Fibroblast of lung (primary cell): ENCODE results near the gene STOM. TPM values are rescaled to one million over a fixed set of nuclear protein-coding genes. Genes with fewer than 3 reads are reported as not detected.

ENCODE experiments used
- DNase-seq, 2 donors: peaks; one replicate each; pipeline versions ENCODE4 v3.0.0 to v3.0.0-alpha.2; 2010; ENCODE audit warnings: low read depth in 2 of 2
- H2AFZ ChIP-seq: 2 replicates; pipeline ENCODE4 v1.5.1; 2012; ENCODE audit warnings: low read length, control low read depth, inconsistent platforms
- H3K27ac ChIP-seq: 2 replicates; pipeline ENCODE4 v1.5.1; 2011; ENCODE audit warnings: low read length, control low read depth; ENCODE audit not compliant: insufficient read depth
- H3K27me3 ChIP-seq: 2 replicates; pipeline ENCODE4 v1.5.1; 2011; ENCODE audit warnings: mild to moderate bottlenecking, low read length; ENCODE audit not compliant: control insufficient read depth, insufficient read depth
- H3K36me3 ChIP-seq: 2 replicates; pipeline ENCODE4 v1.5.1; 2011; ENCODE audit warnings: low read length; ENCODE audit not compliant: control insufficient read depth, insufficient read depth
- H3K4me1 ChIP-seq: 2 replicates; pipeline ENCODE4 v1.5.1; 2011; ENCODE audit warnings: low read length; ENCODE audit not compliant: control insufficient read depth, insufficient read depth; ENCODE audit errors: extremely low read depth
- H3K4me2 ChIP-seq: 2 replicates; pipeline ENCODE4 v1.5.1; 2011; ENCODE audit warnings: low read length, control low read depth; ENCODE audit not compliant: insufficient read depth; ENCODE audit errors: extremely low read depth
- H3K4me3 ChIP-seq, 4 experiments: fragments of 200-600 bp in 1 of 4; sonication (generic) in 1 of 4; replicated peaks in 1 of 4; 2 replicates each; pipeline ENCODE4 v1.5.1; 2011 to 2016; ENCODE audit warnings: low read length in 4 of 4, low read depth in 3 of 4, mild to moderate bottlenecking in 3 of 4, control low read depth in 2 of 4, inconsistent platforms in 1 of 4, mixed read lengths in 1 of 4; ENCODE audit not compliant: insufficient read depth in 1 of 4; ENCODE audit errors: control extremely low read depth in 1 of 4
- H3K79me2 ChIP-seq: 2 replicates; pipeline ENCODE4 v1.5.1; 2012; ENCODE audit warnings: mild to moderate bottlenecking, low read length, inconsistent platforms; ENCODE audit not compliant: control insufficient read depth, insufficient read depth
- H3K9ac ChIP-seq: 2 replicates; pipeline ENCODE4 v1.5.1; 2011; ENCODE audit warnings: mild to moderate bottlenecking, low read length, control low read depth; ENCODE audit not compliant: insufficient read depth
- H3K9me3 ChIP-seq: 2 replicates; pipeline ENCODE4 v1.5.1; 2012; ENCODE audit warnings: low read depth, low read length; ENCODE audit not compliant: control insufficient read depth, insufficient read depth
- H4K20me1 ChIP-seq: 2 replicates; pipeline ENCODE4 v1.5.1; 2011; ENCODE audit warnings: low read length; ENCODE audit not compliant: control insufficient read depth, insufficient read depth; ENCODE audit errors: extremely low read depth
- EZH2 ChIP-seq: IDR thresholded peaks from 2 replicates; pipeline ENCODE4 v1.5.1; 2012; ENCODE audit warnings: low read length, control low read depth, mild to moderate bottlenecking; ENCODE audit errors: missing control alignments
- polyA plus RNA-seq, 2 donors: library from polyadenylated mRNA; depleted of rRNA in 1 of 2; stranded (reverse) in 1 of 2; unstranded in 1 of 2; fragments of >200 nt; gene quantifications; 2 replicates each; pipeline ENCODE4 v1.2.1, GENCODE V29; 2011 to 2012; ENCODE audit warnings: missing spikeins in 1 of 2
- total RNA-seq: library from RNA; depleted of rRNA; stranded (reverse); fragments of >200 nt; gene quantifications from 2 replicates; pipeline ENCODE4 v1.2.1, GENCODE V29; 2014
- TF ChIP-seq, protein P1 (sequence below), 2 donors: IDR thresholded peaks in 1 of 2; conservative IDR thresholded peaks in 1 of 2; 1 replicate in 1 of 2; 2 replicates in 1 of 2; pipeline ENCODE4 v1.5.1; 2011 to 2012; ENCODE audit warnings: low read length in 2 of 2, control low read depth in 1 of 2, inconsistent platforms in 1 of 2, low read depth in 1 of 2, mild to moderate bottlenecking in 1 of 2

Gene STOM
- total and polyA plus RNA-seq, 2 donors (not counting 1 experiment from before 2014, with no cell fraction given) = 248 to 536 TPM

DNA sequence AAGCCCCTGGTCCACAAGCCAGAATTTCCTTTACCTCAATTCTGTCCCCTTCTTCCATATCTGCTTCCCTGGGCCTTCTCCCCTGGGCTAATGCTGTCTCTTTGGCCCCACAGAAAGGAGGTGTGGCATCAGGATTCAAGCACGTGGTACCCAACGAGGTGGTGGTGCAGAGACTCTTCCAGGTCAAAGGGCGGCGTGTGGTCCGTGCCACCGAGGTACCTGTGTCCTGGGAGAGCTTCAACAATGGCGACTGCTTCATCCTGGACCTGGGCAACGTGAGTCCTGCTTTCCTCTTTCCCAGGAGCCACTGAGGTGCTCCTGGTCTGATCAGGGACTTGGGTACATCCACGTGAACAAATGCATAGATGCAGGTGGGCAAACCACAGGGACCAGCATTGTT, 59.5 kb downstream of the STOM start:
- Histone ChIP-seq H3K36me3 (peaks cover 29% of the 10 kb centered on the region), H3K9me3 (no peaks in the 10 kb centered on the region), H3K27ac (no peak overlapping the region), H3K79me2 (no peaks in the 10 kb centered on the region), H4K20me1 (no peaks in the 10 kb centered on the region), H3K9ac (no peak overlapping the region), H3K4me3 (no peak overlapping the region), H3K4me2 (no peak overlapping the region), H3K4me1 (no peaks in the 10 kb centered on the region), H3K27me3 (no peaks in the 10 kb centered on the region), H2AFZ (no peak overlapping the region)
- no peak for TF ChIP-seq EZH2
- TF ChIP-seq, protein P1, sequence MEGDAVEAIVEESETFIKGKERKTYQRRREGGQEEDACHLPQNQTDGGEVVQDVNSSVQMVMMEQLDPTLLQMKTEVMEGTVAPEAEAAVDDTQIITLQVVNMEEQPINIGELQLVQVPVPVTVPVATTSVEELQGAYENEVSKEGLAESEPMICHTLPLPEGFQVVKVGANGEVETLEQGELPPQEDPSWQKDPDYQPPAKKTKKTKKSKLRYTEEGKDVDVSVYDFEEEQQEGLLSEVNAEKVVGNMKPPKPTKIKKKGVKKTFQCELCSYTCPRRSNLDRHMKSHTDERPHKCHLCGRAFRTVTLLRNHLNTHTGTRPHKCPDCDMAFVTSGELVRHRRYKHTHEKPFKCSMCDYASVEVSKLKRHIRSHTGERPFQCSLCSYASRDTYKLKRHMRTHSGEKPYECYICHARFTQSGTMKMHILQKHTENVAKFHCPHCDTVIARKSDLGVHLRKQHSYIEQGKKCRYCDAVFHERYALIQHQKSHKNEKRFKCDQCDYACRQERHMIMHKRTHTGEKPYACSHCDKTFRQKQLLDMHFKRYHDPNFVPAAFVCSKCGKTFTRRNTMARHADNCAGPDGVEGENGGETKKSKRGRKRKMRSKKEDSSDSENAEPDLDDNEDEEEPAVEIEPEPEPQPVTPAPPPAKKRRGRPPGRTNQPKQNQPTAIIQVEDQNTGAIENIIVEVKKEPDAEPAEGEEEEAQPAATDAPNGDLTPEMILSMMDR (conservative IDR thresholded peaks at IDR 0.05 in 1 of 2, IDR thresholded peaks at IDR 0.05 in 1 of 2; ENCODE audit: low read depth in 1 of 2, low read length in 2 of 2) = no peak
- no peak for DNase-seq

DNA sequence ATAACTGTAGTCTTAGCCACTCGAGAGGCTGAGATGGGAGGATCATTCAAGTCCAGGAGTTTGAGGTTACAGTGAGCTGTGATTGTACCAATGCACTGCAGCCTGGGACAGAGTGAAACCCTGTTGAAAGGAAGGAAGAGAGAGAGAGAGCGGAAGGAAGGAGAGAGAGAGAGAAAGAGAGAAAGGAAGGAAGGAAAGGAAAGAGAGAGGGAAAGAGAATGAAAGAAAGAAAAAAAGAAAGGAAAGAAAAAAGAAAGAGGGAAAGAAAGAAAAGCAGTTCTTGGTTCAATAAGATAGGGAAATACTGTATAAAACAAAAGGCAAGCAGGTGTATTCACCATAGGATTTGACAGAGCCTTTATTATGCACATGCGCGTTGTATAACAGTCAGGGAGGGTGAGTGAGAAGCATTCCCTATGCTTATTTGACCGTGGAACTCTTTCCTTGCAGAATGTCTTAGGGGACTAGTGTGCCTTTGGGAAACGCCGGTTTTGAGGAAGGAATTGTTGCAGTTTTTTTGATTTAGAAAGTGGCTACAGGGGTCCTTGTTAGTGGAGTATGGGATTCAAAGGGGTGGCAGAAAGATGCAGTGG, 60.1 kb downstream of the STOM start:
- H3K4me2 ChIP-seq = no peak overlapping the region
- H3K27ac ChIP-seq = no peak overlapping the region
- H3K79me2 ChIP-seq = no peaks in the 10 kb centered on the region
- H3K36me3 ChIP-seq = peaks cover 31% of the 10 kb centered on the region
- no peaks in the 10 kb centered on the region for H3K4me1 ChIP-seq
- no peak for DNase-seq
- TF ChIP-seq EZH2 = no peak
- TF ChIP-seq, protein P1 (conservative IDR thresholded peaks at IDR 0.05 in 1 of 2, IDR thresholded peaks at IDR 0.05 in 1 of 2; ENCODE audit: low read depth in 1 of 2, low read length in 2 of 2) = no peak
- H3K27me3 ChIP-seq = no peaks in the 10 kb centered on the region
- no peak overlapping the region for H3K9ac ChIP-seq
- H2AFZ ChIP-seq = no peak overlapping the region
- no peaks in the 10 kb centered on the region for H4K20me1 ChIP-seq
- no peaks in the 10 kb centered on the region for H3K9me3 ChIP-seq
- no peak overlapping the region for H3K4me3 ChIP-seq

DNA sequence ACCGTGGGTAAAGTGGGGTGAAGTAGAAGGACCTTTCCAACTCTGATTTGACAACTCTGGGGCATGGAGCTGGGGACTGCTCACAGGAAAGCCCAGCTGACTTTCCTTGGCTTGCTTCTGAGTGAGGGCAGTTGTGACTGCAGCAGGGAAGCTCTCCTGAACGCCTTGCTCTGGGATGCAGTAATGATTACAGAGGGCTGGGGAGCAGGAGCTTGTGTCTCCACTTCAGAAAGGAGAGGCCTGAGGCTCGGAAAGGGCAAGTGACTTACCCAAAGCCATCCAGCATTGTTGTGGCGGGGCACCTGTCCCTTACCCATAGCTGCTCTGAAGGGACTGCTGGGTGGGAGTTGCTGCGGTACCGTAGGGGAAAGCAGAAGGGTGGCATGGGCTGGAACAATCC, 60.9 kb downstream of the STOM start:
- Histone ChIP-seq H3K79me2 (no peaks in the 10 kb centered on the region), H3K27me3 (no peaks in the 10 kb centered on the region), H4K20me1 (no peaks in the 10 kb centered on the region), H3K36me3 (peaks cover 33% of the 10 kb centered on the region), H2AFZ (no peak overlapping the region), H3K4me2 (no peak overlapping the region), H3K27ac (no peak overlapping the region), H3K4me1 (no peaks in the 10 kb centered on the region), H3K9me3 (no peaks in the 10 kb centered on the region), H3K9ac (no peak overlapping the region), H3K4me3 (no peak overlapping the region)
- TF ChIP-seq EZH2 = no peak
- TF ChIP-seq, protein P1 (conservative IDR thresholded peaks at IDR 0.05 in 1 of 2, IDR thresholded peaks at IDR 0.05 in 1 of 2; ENCODE audit: low read depth in 1 of 2, low read length in 2 of 2) = no peak
- no peak for DNase-seq
